Neural cell (in vitro differentiated cells): Measurements from ENCODE around the gene STK40. TPM values are rescaled to one million over a fixed set of nuclear protein-coding genes. Genes with fewer than 3 reads are reported as not detected.

Experiments used
- H2AFZ ChIP-seq: fragments of 200-600, 300-800 bp; sonication (generic), shearing (Covaris generic); 2 replicates; pipeline ENCODE4 v1.6.0; 2014; ENCODE audit warnings: low read depth, mild to moderate bottlenecking, antibody characterized with exemption, low read length, moderate library complexity
- H3F3A ChIP-seq: fragments of 200-600 bp; shearing (Covaris generic); 2 replicates; pipeline ENCODE4 v1.6.1; 2016; ENCODE audit warnings: mild to moderate bottlenecking, moderate library complexity, mixed read lengths, antibody characterized with exemption, low read length; ENCODE audit not compliant: insufficient read depth, poor library complexity, severe bottlenecking
- H3K27ac ChIP-seq: fragments of 200-600, 300-800 bp; sonication (generic), shearing (Covaris generic); 2 replicates; pipeline ENCODE4 v1.5.1; 2014; ENCODE audit warnings: mild to moderate bottlenecking, low read length, moderate library complexity
- H3K27me3 ChIP-seq: fragments of 300-800, 200-600 bp; sonication (generic), shearing (Covaris generic); 2 replicates; pipeline ENCODE4 v1.6.0; 2014; ENCODE audit warnings: mild to moderate bottlenecking, low read depth, low read length, moderate library complexity; ENCODE audit not compliant: insufficient read depth
- H3K36me3 ChIP-seq: fragments of 300-800, 200-600 bp; sonication (generic), shearing (Covaris generic); 2 replicates; pipeline ENCODE4 v1.5.1; 2014; ENCODE audit warnings: mild to moderate bottlenecking, antibody characterized with exemption, low read length, moderate library complexity; ENCODE audit not compliant: insufficient read depth
- H3K4me2 ChIP-seq: fragments of 300-800, 200-600 bp; sonication (generic), shearing (Covaris generic); 2 replicates; pipeline ENCODE4 v1.6.0; 2014; ENCODE audit warnings: mild to moderate bottlenecking, low read length
- H3K4me3 ChIP-seq: fragments of 300-800, 200-600 bp; sonication (generic), shearing (Covaris generic); 2 replicates; pipeline ENCODE4 v1.5.1; 2014; ENCODE audit warnings: mild to moderate bottlenecking, low read length, moderate library complexity
- H3K79me2 ChIP-seq: fragments of 200-600 bp; shearing (Covaris generic); replicated peaks from 2 replicates; pipeline ENCODE4 v1.6.0; 2014; ENCODE audit warnings: mild to moderate bottlenecking, low read length, moderate library complexity; ENCODE audit not compliant: insufficient read depth
- H3K9ac ChIP-seq: fragments of 300-800, 200-600 bp; sonication (generic), shearing (Covaris generic); 2 replicates; pipeline ENCODE4 v1.6.1; 2016; ENCODE audit warnings: mild to moderate bottlenecking, low read length, mixed read lengths
- H3K9me2 ChIP-seq: fragments of 200-600 bp; shearing (Covaris generic); 2 replicates; pipeline ENCODE4 v1.6.1; 2016; ENCODE audit warnings: mild to moderate bottlenecking, low read length, mixed read lengths; ENCODE audit not compliant: insufficient read depth
- H3K9me3 ChIP-seq: fragments of 200-600, 300-800 bp; sonication (generic), shearing (Covaris generic); 2 replicates; pipeline ENCODE4 v1.6.1; 2016; ENCODE audit warnings: mild to moderate bottlenecking, mixed run types, low read length, moderate library complexity, mixed read lengths
- H4K20me1 ChIP-seq: fragments of 200-600 bp; shearing (Covaris generic); 2 replicates; pipeline ENCODE4 v1.6.1; 2016; ENCODE audit warnings: mild to moderate bottlenecking, mixed run types; ENCODE audit not compliant: insufficient read depth
- EP300 ChIP-seq: fragments of 450-650 bp; conservative IDR thresholded peaks from 2 replicates; pipeline ENCODE4 v1.6.1; 2014; ENCODE audit warnings: antibody characterized with exemption, mild to moderate bottlenecking, moderate library complexity; ENCODE audit not compliant: poor library complexity, severe bottlenecking
- EZH2 ChIP-seq: fragments of 200-600, 300-800 bp; shearing (Covaris generic), sonication (generic); IDR thresholded peaks from 2 replicates; pipeline ENCODE4 v1.6.1; 2014; ENCODE audit warnings: antibody characterized with exemption, low read length, borderline replicate concordance, mild to moderate bottlenecking; ENCODE audit not compliant: insufficient read depth, poor library complexity, severe bottlenecking
- MXI1 ChIP-seq: fragments of 450-650 bp; conservative IDR thresholded peaks from 2 replicates; pipeline ENCODE4 v1.6.1; 2014; ENCODE audit warnings: antibody characterized with exemption, mild to moderate bottlenecking; ENCODE audit not compliant: poor library complexity, severe bottlenecking
- POLR2AphosphoS5 ChIP-seq: IDR thresholded peaks from 2 replicates; pipeline ENCODE4 v1.6.1; 2012
- RAD21 ChIP-seq: fragments of 450-650 bp; conservative IDR thresholded peaks from 2 replicates; pipeline ENCODE4 v1.6.1; 2014; ENCODE audit warnings: antibody characterized with exemption, mild to moderate bottlenecking, moderate library complexity
- SMC3 ChIP-seq: fragments of 450-650 bp; conservative IDR thresholded peaks from 2 replicates; pipeline ENCODE4 v1.6.1; 2014; ENCODE audit warnings: antibody characterized with exemption, mild to moderate bottlenecking, moderate library complexity; ENCODE audit not compliant: poor library complexity
- TAF1 ChIP-seq: IDR thresholded peaks from 2 replicates; pipeline ENCODE4 v1.6.1; 2012; ENCODE audit warnings: low read depth
- polyA plus RNA-seq: library from polyadenylated mRNA; depleted of rRNA; stranded (reverse); fragments of >200 nt; gene quantifications from 2 replicates; pipeline ENCODE4 v1.2.3, GENCODE V29; 2014
- TF ChIP-seq, protein P1 (sequence below): IDR thresholded peaks from 2 replicates; pipeline ENCODE4 v1.6.1; 2012; ENCODE audit warnings: borderline replicate concordance
- TF ChIP-seq, protein P2 (sequence below): fragments of 450-650 bp; IDR thresholded peaks from 2 replicates; pipeline ENCODE4 v1.5.1; 2014; ENCODE audit warnings: antibody characterized with exemption, mild to moderate bottlenecking, moderate library complexity; ENCODE audit not compliant: poor library complexity, severe bottlenecking

The STK40 gene
- polyA plus RNA-seq, 1 donor from 2014 or later: 8.4 TPM

DNA sequence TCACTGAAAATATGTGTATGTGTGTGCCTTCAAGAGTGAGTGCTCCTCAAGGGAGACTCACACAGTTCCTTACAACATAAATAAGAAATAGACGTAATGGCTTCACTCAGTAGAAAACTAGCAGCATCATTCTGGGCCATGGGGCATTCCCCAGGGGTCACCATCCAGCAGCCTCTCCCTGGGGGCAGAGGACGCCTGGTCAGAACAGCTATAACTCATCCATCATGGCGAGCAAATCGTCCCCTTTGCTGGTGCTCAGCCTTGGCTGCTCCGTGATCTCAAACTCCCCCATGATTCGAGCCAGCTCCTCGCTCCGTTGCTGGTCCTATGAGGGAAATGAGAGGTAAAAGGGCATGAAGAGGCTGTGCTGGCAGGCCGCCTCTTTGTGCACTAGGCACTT, 32.2 kb upstream of the STK40 start:
- H3K4me2 ChIP-seq: no peak overlapping the region
- no peaks in the 10 kb centered on the region for H3K79me2 ChIP-seq
- no peaks in the 10 kb centered on the region for H3K36me3 ChIP-seq
- no peak overlapping the region for H3K4me3 ChIP-seq
- no peak overlapping the region for H3K27ac ChIP-seq
- no peaks in the 10 kb centered on the region for H3K9me3 ChIP-seq
- H4K20me1 ChIP-seq: no peaks in the 10 kb centered on the region
- H3K9ac ChIP-seq: no peak overlapping the region
- no peaks in the 10 kb centered on the region for H3K27me3 ChIP-seq
- no peaks in the 10 kb centered on the region for H3K9me2 ChIP-seq
- no peaks in the 10 kb centered on the region for H3F3A ChIP-seq
- no peak overlapping the region for H2AFZ ChIP-seq
- TF ChIP-seq TAF1: no peak
- no peak for TF ChIP-seq EZH2
- no peak for TF ChIP-seq SMC3
- no peak for TF ChIP-seq POLR2AphosphoS5
- TF ChIP-seq, protein P1, sequence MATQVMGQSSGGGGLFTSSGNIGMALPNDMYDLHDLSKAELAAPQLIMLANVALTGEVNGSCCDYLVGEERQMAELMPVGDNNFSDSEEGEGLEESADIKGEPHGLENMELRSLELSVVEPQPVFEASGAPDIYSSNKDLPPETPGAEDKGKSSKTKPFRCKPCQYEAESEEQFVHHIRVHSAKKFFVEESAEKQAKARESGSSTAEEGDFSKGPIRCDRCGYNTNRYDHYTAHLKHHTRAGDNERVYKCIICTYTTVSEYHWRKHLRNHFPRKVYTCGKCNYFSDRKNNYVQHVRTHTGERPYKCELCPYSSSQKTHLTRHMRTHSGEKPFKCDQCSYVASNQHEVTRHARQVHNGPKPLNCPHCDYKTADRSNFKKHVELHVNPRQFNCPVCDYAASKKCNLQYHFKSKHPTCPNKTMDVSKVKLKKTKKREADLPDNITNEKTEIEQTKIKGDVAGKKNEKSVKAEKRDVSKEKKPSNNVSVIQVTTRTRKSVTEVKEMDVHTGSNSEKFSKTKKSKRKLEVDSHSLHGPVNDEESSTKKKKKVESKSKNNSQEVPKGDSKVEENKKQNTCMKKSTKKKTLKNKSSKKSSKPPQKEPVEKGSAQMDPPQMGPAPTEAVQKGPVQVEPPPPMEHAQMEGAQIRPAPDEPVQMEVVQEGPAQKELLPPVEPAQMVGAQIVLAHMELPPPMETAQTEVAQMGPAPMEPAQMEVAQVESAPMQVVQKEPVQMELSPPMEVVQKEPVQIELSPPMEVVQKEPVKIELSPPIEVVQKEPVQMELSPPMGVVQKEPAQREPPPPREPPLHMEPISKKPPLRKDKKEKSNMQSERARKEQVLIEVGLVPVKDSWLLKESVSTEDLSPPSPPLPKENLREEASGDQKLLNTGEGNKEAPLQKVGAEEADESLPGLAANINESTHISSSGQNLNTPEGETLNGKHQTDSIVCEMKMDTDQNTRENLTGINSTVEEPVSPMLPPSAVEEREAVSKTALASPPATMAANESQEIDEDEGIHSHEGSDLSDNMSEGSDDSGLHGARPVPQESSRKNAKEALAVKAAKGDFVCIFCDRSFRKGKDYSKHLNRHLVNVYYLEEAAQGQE: no peak
- TF ChIP-seq EP300: no peak
- TF ChIP-seq, protein P2, sequence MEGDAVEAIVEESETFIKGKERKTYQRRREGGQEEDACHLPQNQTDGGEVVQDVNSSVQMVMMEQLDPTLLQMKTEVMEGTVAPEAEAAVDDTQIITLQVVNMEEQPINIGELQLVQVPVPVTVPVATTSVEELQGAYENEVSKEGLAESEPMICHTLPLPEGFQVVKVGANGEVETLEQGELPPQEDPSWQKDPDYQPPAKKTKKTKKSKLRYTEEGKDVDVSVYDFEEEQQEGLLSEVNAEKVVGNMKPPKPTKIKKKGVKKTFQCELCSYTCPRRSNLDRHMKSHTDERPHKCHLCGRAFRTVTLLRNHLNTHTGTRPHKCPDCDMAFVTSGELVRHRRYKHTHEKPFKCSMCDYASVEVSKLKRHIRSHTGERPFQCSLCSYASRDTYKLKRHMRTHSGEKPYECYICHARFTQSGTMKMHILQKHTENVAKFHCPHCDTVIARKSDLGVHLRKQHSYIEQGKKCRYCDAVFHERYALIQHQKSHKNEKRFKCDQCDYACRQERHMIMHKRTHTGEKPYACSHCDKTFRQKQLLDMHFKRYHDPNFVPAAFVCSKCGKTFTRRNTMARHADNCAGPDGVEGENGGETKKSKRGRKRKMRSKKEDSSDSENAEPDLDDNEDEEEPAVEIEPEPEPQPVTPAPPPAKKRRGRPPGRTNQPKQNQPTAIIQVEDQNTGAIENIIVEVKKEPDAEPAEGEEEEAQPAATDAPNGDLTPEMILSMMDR: no peak
- no peak for TF ChIP-seq RAD21
- no peak for TF ChIP-seq MXI1

DNA sequence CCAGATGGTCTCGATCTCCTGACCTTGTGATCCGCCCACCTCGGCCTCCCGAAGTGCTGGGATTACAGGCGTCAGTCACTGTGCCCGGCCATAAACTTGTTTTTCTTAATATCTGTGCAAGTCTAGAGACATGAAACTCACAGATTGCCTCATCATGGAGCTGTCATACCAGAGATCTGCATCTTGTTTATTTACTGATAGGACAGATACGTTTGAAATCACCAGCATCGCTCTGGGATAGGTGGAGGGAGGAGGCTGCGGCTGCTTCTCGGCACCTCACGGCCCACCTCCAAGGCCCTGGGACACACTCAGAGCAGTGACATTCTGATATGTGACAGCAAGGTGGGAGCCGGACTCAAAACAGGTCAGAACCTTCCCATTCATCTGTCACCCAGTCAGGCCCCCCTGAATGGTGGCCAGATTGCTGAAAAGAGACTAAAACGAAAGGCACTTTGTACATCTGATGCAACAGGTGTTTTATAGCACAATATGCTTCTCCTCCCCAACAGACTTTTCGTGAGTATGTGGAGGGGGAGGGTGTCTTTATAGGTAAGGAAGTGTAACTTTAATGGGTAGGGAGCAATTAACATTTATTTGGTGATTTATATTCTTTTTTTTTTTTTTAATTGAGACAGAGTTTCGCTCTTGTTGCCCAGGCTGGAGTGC, 30.1 kb upstream of the STK40 start:
- Histone ChIP-seq H3K27ac (no peak overlapping the region), H3K79me2 (no peaks in the 10 kb centered on the region), H3K4me2 (no peak overlapping the region), H3F3A (no peaks in the 10 kb centered on the region), H3K27me3 (no peaks in the 10 kb centered on the region), H3K9me3 (no peaks in the 10 kb centered on the region), H3K9me2 (no peaks in the 10 kb centered on the region), H4K20me1 (no peaks in the 10 kb centered on the region), H3K4me3 (no peak overlapping the region), H2AFZ (no peak overlapping the region), H3K9ac (no peak overlapping the region), H3K36me3 (no peaks in the 10 kb centered on the region)
- TF ChIP-seq RAD21 (no peak), TAF1 (no peak), POLR2AphosphoS5 (no peak), SMC3 (no peak), EZH2 (no peak), EP300 (no peak), MXI1 (no peak)
- TF ChIP-seq, protein P2: no peak
